Epidermal melanocyte (primary cell): ENCODE results near the gene UPK3A.
"Not testable (repeated sequence)": the region's sequence is repeated elsewhere in the genome, so short reads cannot be mapped to it uniquely, and the experiment has no call there.

Source experiments
- DNase-seq: peaks from one replicate; pipeline ENCODE4 v3.0.0; 2011; ENCODE audit warnings: low spot score; ENCODE audit not compliant: insufficient read length

The UPK3A gene

DNA sequence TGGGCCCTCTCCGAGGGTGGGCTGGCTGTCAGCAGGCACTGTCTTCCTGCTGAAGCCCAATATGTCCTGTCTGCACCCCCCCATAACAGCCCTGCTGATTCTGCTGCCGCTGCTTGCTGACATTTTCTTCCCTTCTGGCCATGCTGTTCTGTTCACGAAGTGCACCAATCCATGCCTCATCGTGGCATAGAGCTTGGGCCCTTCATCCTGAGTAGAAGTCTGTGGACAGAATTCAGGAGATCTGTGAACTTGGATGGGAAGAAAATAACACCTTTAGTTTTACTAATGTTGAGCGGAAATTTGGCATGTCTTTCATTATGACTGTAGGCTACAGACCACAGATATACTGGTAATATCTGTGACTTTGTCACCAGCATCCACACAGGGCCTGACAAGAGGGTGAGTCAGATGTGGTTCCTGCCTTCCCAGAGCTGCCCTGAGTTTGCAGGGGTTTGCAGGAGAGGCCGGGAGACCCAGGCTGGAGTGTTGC is 29.9 kb upstream of the UPK3A start:
- DNase-seq = no peak

DNA sequence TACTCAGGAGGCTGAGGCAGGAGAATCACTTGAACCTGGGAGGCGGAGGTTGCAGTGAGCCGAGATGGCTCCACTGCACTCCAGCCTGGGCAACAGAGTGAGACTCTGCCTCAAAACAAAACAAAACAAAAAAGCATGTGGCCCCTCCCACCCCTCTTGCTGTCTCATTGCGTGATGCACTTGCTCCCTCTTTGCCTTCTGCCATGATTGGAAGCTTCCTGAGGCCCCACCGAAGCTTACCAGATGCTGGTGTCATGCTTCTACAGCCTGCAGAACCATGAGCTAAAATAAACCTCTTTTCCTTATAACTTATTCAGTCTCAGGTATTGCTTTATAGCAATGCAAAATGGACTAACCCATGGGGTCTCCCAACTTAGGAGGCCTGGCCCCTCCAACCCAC is 26.8 kb upstream of the UPK3A start:
- not testable (repeated sequence) for DNase-seq

GRCh38 chr22:45259754-45260394 is 24.9 kb upstream of the UPK3A start:
- DNase-seq = no peak

DNA sequence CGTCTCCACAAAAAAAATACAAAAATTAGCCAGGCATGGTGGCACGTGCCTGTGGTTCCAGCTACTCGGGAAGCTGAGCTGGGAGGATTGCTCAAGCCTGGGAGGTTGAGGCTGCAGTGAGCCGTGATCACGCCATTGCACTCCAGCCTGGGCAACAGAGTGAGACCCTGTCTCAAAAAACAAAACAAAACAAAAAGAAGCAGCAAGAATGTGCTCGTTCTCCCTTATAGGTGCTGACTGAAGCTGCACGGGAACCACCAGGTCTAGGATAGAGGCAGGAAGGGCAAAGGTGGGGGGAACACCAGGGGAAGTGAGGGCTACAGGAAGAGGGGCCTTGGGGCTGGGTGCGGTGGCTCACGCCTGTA is 24.4 kb upstream of the UPK3A start:
- DNase-seq = not testable (repeated sequence)

DNA sequence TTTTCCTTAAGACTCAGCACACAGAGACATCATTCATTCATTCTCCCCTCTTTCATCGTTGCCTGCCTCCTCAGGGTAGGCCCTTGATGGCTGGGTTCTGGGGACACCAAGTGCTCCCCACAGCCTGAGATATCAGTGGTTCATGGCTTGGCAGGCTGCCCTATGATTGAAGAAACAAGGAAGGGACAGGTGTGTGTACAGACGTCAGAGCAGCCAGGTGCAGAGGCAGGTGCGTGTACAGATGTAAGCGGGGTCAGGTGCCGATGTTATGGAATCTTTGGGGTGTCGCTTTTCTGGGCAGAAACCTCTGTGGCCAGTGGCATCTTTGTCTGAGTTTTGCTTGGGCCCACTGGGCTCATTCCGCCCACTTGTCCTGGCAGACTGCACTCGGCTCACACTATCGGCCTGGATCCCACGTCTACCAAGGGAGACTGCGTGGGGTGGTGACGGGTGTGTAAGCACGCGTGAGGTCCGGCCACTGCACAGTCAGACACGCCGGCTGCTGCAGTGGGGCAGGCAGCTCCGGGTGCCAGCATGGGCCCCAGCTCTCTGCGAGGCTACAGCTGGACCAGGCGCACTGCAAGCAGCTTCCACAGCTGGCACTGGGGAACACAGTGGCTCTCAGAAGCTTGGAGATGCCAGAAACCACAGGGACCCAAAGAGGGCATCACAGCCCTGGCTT is 23.2 kb upstream of the UPK3A start:
- DNase-seq = no peak

DNA sequence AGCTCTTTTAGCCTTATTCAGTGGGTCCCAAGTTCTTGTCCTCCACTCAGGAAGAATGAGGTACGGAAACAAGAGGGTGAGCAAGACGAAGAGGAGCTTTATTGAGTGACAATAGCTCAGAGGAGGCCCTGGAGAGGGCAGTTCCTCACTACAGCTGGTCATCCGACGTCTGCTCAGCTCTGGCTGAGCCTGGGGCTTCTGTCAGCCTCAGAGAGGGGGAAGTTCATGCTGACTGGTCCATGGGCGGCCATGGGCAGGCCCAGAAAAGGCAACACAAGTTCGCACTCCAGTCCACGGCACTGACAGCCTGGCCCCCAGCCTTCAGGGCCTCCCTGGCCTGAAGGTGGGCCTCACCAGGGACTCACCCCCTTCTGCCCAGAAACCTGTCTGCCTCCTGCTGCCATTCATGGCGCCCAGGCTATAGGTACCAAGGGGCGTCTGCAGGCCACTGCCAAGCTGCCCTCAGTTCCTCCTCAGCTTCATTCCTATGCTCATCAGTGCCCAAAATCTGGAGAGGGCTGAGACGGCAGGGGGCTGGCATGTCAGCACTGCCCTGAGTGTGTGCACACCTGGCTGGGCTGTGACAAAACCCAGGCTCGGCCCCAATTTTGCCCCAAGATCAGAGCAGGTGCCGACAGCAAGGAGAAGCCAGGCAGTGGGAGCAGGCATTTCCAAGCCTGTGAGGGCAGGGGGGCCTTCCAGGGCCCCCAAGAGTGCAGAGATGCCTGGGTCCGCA is 22.4 kb upstream of the UPK3A start:
- no peak for DNase-seq

- DNase-seq = no peak
Observed at GRCh38 chr22:45262931-45263462, 21.8 kb upstream of the UPK3A start.

GRCh38 chr22:45263463-45264269 is 21.1 kb upstream of the UPK3A start:
- DNase-seq = peak; percentile 96

- DNase-seq = no peak
Observed at GRCh38 chr22:45265535-45265934, 19.2 kb upstream of the UPK3A start.

GRCh38 chr22:45268167-45268957 is 16.4 kb upstream of the UPK3A start:
- DNase-seq = no peak

GRCh38 chr22:45268958-45269844 is 15.5 kb upstream of the UPK3A start:
- DNase-seq = peak; percentile 64

DNA sequence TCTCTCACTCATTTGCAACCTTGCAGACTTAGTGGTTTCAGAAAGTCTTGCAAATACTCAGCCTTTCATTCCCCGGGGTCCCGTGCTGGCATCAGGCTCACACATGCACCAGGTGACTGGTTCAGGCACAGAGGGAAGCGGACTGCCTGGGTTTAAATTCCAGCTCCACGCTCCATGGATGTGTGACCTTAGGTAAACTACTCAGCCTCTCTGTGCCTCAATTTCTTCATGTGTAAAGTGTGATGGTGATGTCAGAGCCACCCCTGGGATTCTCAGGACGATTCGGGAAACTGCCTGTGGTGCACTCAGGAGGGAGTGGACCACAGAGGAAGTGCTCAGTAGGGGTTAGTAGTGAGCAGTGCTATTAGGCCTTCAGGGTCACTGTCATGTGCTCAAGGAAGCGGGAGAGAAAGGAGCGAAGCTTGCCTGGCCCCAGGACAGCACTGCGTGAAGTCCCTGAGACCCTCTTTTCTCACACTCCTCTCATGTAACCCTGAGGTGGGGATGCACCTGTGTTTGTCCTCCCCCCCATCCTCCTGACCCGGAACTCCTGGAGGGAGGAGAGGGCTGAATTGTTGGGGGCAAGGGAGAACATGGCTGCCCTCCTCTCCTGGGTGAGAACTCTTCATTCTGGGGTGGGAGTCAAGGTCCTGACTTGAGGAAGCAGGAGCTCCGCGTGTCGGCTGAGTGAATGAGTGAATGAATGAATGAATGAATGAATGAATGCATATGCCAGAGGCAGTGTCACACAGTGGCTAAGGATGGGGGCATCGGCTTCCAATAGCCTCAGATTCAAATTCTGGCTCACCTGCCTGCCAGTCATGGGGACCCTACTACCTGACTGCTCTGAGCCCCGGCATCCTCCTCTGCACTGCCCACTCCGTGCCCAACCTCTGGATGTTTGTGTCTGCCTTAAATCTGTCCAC is 14.4 kb upstream of the UPK3A start:
- no peak for DNase-seq

GRCh38 chr22:45271667-45272201 is 13.0 kb upstream of the UPK3A start:
- DNase-seq = no peak

DNA sequence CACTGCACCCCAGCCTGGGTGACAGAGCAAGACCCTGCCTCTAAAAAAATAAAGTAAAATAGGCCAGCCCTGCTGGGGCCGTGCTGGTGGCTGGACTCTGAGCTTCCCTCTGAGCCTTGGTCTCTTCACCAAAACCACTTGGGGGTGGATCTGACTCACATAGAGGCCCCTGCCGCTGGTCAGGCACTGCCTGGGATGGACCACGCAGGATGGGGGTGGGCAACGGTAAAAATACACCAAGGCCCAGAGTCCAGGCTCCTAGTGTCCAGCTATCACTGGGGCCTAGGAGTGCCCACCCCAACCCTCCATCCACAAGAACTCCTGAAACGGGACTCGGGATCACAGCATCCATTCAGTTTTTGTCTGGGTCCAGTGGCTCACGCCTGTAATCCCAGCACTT is 12.3 kb upstream of the UPK3A start:
- no peak for DNase-seq

DNA sequence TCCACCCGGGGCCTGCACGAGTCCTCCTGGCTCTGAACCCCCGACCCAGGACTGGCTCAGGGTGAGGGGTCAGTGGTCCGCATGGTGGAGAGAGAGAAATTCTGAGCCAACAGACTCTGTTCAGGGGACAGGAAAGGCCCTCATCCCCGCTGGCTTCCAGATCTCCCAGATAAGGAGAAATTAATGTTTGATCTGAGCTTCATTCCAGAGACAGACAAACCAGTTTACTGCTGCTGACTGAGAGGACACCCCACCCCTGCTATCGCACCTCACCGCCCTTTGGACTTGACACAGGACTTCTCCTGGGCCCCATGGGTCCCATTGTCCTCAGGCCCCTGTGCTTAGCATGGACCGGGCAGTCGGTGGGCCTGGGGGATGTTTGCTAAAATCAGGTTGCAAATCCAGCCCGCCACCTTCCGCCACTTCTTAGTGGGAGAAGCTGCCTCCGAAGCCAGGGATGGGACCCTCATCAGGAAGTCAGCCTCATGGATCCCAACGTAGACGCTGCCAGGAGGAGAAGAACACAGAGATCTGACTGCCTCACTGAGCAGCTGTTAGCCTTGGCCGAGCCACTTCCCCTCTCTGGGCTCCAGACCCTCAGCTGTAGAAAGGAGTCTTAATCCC is 11.2 kb upstream of the UPK3A start:
- no peak for DNase-seq

DNA sequence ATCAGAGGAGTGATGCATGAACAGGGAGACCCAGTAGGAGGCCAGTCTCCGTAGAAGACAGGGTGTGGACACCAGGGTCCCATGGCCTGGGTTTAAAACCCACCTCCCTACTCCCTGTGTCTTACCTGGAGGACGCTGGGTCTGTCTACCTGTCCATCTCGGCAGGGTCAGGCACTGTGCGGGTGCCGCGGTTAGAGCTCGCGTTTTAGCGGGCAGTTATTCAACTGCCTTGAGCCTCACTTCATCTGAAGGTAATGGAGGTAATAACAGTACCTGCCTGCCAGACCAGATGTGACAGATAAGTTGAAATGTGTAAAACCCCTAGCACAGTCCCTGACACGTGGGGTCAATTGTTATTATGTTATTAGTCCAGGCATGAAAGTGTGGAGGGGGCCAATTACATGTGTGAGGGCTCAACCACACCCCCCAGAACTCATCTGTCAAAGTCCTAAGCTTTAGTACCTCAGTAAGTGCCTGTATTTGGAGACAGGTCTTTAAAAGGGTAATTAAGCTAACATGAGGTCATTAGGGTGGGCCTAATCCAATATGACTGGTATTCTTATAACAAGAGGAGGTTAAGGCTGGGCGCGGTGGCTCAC is 8.1 kb upstream of the UPK3A start:
- DNase-seq = no peak

DNA sequence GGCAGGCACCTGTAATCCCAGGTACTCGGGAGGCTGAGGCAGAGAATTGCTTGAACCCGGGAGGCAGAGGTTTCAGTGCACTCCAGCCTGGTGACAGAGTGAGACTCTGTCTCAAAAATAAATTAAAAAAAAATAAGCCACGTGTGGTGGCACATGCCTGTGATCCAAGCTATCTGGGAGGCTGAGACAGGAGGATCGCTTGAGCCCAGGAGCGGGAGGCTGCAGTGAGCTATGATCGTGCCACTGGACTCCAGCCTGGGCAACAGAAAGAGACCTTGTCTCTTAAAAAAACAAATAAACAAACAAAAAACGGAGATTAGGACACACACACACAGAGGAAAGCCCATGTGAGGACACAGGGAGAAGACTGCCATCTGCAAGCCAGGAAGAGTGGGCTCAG is 7.0 kb upstream of the UPK3A start:
- DNase-seq = not testable (repeated sequence)
